GM19238 (cell line): ENCODE measurements around the gene KMT2D.
A peak's percentile ranks its signal among the peaks of the same experiment; 100 is the strongest.

Source experiments
- DNase-seq: peaks from one replicate; pipeline ENCODE4 v3.0.0; 2011; ENCODE audit warnings: low spot score; ENCODE audit not compliant: insufficient read length

Gene KMT2D

GRCh38 chr12:49052451-49053208 lies 8.0 kb downstream of the KMT2D start:
- no peak for DNase-seq

- DNase-seq, result no peak
These were observed 8.7 kb downstream of the KMT2D start for GRCh38 chr12:49051777-49052438.

- no peak for DNase-seq
These were observed 9.2 kb downstream of the KMT2D start for GRCh38 chr12:49051373-49051764.

DNA sequence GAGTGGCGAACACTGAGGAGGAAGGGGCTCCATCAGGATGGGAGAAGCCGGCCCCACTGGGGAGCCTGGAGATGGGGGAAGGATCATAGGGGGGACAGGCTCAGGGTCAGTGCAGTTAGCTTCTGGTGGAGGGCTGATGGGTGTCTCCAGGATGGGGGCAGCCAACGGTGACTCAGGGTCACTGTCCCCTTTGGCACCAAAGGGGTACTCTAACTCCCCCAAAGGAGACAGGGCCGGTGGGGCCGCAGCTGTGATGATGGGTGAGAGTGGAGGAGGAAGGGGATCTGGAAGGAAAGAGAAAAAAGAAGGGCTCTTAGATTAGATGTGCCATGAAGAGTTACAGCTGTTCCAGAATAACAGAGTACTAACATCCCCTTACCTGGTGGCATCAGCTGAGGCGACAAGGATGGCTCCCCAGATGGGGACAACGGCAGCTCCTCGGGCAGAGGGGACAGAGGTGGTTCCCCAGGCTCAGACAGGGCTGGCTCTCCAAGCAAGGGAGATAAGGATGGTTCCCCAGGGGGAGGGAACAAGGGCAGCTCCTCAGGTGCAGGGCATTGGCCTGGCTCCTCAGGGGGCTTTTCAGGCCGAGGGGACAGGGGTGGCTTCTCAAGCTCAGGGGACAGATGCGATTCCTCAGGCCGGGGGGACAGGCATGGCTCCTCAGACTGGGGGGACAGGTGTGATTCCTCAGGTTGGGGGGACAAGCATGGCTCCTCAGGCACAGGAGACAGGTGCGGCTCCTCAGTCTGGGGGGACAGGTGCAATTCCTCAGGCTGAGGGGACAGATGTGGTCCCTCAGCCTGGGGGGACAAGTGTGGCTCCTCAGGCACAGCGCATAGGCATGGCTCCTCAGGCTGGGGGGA lies 9.9 kb downstream of the KMT2D start:
- no peak for DNase-seq

GRCh38 chr12:49049566-49050224 lies 10.9 kb downstream of the KMT2D start:
- no peak for DNase-seq

- no peak for DNase-seq
These were observed 11.6 kb downstream of the KMT2D start for GRCh38 chr12:49048953-49049352.

GRCh38 chr12:49046129-49046895 lies 14.3 kb downstream of the KMT2D start:
- no peak for DNase-seq

- no peak for DNase-seq
These were observed 15.9 kb downstream of the KMT2D start for GRCh38 chr12:49044660-49045059.

- peak; percentile 73 for DNase-seq
These were observed 16.7 kb downstream of the KMT2D start for GRCh38 chr12:49043856-49044258.

DNA sequence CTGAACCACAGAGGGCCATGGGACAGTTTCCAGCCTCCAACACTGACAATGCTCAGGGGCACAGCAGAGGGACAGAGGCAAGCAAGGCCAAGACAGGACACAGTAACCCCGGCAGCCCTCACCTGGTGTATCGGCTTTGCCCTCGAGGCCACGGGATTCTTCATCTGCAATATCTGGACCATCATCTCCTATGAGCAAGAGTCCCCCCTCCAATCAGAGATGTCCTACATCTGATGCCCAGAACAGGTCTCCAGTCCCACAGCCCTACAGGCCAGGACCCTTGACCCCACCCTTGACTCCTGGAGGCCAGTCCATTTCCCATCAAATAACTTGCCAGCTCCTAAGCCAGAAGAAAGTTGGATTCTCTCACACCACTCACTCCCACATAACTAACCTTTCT lies 17.4 kb downstream of the KMT2D start:
- no peak for DNase-seq

GRCh38 chr12:49041881-49042484 lies 18.6 kb downstream of the KMT2D start:
- DNase-seq, result no peak

DNA sequence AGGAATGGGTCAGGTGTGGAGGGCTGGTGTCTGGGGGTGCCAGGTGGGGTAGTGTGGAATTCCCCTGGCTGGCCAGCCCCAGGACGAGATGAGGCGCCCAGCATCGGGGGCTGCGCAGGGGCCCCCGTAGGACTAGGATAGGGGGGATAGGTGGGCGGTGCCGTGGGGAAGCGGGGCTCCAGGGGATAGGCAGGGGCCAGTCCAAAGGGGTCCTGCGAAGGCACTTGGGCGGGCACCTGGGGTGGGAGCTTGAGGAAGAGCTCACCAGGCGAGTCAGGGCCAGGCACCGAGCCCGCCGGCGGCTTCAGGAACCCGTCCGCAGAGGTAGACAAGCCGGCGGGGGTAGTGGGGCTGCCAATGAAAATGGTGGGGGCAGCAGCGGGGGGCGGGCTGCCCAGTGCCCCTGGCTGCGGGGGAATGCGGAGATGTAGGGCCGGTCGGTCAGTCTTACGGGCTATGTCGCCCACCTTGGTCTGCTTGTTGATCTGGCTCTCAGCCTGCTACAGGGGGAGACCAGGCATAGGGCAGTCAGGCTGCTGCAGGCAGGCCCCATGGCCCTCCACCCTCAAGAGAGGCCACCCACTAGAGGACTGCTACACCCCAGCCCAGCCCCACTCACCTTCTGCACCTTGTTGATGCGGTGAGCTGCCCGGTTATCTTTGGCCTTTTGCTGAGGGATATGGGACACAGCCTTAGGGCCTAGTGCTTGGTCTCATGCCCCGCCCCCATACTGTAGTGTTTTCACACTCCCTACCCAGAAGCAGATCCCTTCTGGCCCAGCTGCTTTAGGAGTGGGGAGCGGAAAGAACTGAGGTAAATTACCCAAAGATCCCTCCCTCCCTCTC lies 19.3 kb downstream of the KMT2D start:
- DNase-seq, result no peak

GRCh38 chr12:49040364-49040855 lies 20.2 kb downstream of the KMT2D start:
- DNase-seq, result no peak

DNA sequence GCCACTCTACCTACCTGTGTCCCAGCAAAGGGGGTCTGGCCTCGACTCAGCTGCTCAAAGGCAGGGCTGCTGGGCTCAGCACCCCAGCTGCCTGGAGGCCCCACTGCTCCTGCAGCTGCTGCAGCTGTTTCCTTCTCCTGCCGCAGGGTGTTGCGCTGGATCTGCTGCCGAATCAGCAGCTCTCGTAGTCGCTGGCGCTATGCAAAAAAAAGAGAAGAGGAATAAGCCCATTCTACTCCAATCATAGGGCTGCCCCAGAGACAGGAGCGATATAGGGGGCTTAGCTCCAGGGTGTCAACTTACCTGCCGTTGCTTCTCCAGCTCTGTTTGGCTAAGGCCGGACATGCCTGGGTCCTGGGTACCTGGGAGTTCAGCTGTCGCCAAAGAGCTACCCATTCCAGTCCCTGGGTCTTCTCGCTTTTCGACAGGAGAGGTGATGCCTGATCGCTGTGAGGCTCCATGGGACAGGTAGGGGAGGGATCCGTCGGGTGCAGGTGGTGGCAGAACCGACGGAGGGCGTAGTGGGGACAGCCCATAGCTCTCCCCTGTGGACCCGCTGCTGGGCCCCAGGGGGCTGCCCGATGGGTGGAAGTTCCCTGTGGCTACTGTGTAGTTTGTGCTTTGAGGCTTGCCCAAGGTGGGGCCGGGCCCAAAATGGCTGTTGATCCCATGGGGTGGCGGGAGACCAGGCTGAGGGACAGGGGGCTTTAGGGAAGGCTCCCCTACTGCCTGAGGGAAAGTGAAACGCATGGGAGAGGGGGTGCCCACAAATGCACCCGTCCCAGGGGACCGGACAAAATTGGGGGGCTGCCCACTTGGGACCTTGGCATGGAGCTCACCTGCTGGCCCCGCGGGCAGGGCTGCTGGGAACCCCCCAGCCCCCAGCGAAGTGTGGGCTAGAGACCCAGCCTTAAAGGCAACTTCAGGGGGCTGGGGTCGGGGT lies 20.9 kb downstream of the KMT2D start:
- DNase-seq, result no peak

GRCh38 chr12:49038291-49038955 lies 22.2 kb downstream of the KMT2D start:
- no peak for DNase-seq

DNA sequence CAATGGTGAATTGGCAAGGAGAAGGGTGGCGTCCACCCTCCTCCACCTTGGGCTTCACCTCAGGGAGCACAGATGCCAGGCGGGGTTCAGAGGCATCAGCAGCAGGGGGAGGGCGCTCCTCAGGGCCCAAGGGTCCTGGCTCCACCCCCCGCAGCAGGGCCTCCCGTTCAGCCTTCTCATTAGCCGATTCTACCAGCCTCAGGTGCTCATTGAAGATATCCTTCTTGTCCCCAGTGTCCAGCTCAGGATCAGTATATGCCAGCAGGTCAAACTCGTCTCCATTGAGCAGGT lies 22.7 kb downstream of the KMT2D start:
- DNase-seq, result no peak

GRCh38 chr12:49037111-49037946 lies 23.3 kb downstream of the KMT2D start:
- DNase-seq, result no peak
